Stimulated activated CD4-positive, alpha-beta T cell treated with anti-CD3 and anti-CD28 coated beads, Interleukin-12 subunit alpha, Interleukin-12 subunit beta, amount 100 ng/mL, for 48 hours (primary cell): Measurements from ENCODE around the gene DUSP28.

Experiments used
- DNase-seq, 3 donors: peaks; one replicate each; pipeline ENCODE4 v3.0.0-alpha.2; 2020; ENCODE audit warnings: low read depth in 2 of 3, low spot score in 1 of 3

The DUSP28 gene

DNA sequence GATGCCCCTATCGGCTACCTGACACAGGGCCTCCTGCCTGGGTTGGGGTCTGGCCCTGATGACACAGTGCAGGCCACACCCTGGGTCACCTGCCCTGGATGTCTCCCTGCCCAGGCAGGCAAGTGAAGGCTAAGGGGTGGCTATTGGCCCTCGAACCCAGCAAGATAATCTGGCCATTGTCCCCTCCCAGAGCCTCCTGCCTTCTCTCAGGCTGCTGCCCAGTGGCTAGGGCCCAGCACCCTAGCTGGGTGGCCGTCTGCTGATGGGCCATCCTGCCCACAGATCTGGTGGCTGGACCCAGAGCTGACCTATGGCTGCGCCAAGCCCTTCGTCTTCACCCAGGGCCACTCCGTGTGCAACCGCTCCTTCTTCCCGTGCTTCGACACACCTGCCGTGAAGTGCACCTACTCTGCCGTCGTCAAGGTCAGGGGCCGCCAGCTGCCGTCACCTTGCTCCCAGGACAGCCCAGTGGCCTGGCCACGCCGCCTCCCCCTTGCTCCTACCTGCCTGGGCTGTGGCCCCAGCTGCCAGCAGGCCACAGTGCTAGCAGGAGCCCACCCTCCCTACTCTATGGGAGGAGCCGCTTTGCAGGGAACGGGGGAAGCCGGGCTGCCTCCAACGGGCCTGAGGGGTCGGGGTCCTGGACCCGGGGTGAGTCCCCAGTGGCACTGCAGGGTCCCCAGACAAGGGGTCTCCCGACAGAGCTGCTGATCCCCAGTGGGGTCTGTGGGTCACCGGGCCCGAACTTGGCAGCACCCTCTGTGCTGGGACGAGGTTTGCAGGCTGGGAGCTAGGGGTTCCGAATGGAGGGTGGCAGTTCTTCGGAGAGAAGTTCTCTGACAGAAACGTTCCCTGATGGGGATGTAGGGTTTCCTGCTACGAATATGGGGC lies 12.2 kb downstream of the DUSP28 start:
- DNase-seq: no peak

DNA sequence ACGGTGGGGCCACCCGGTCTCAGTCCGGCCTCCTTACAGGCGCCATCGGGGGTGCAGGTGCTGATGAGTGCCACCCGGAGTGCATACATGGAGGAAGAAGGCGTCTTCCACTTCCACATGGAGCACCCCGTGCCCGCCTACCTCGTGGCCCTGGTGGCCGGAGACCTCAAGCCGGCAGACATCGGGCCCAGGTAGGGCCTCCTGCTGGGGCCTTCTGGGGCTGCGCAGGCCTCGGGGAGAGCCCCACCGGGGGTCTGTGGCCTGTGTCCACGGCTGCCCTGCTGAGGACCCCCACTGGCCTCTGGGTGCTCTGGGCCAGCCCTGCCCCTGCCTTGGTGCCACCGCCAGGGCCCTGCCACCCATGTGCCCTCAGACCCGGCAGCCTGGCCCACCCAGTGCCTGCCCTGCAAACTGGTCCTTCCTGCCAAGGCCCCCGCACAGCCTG lies 12.9 kb downstream of the DUSP28 start:
- no peak for DNase-seq

DNA sequence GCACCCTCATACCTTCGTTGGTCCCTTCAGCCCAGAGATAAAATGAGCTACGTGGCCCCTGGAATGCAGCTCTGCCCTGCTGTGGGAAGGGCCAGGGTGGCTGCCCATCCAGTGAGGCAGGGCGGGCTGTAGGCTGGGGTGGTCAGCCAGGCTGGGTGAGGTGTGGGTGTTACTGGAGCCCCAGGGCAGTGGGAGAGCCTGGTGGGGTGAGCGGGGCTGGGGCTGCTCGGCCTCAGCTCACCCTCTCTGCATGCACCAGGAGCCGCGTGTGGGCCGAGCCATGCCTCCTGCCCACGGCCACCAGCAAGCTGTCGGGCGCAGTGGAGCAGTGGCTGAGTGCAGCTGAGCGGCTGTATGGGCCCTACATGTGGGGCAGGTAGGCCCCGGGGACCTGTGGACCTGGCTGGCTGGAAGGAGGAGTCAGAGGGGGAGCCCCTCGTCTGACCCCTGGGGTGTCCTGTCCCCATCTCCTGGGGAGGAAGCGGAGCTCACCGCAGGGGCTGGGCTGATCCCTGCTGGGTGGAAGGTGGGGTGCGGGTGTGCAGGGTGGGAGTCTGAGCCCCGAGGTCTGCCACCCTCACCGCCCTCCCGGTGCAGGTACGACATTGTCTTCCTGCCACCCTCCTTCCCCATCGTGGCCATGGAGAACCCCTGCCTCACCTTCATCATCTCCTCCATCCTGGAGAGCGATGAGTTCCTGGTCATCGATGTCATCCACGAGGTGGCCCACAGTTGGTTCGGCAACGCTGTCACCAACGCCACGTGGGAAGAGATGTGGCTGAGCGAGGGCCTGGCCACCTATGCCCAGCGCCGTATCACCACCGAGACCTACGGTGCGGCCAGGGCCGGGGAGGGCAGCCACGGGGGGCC lies 13.6 kb downstream of the DUSP28 start:
- no peak for DNase-seq

DNA sequence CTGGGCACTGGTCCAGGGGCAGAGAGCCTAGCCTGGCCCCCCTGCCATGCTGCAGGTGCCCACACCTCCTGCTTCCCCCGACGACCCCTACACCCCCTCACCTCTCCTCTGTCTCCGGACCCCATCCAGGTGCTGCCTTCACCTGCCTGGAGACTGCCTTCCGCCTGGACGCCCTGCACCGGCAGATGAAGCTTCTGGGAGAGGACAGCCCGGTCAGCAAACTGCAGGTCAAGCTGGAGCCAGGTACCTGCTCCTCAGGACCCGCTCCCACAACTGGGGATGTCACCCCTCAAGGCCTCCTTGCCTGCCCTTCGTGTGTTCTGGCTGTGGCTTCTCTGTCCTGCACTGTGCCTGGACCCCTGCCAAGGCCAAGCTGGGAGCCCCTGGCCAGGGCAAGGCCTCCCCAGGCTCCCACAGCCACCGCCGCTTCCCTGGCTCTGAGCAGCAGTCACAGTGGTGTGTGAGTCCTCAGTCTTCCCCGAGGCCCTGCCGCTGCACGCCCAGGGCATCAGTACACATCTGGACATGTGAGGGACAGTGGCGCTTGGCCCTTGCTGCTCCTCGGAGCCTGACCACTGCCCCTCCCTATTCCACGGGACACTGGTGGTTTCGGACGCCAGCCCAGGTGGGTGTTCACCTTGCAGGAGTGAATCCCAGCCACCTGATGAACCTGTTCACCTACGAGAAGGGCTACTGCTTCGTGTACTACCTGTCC lies 14.4 kb downstream of the DUSP28 start:
- no peak for DNase-seq

DNA sequence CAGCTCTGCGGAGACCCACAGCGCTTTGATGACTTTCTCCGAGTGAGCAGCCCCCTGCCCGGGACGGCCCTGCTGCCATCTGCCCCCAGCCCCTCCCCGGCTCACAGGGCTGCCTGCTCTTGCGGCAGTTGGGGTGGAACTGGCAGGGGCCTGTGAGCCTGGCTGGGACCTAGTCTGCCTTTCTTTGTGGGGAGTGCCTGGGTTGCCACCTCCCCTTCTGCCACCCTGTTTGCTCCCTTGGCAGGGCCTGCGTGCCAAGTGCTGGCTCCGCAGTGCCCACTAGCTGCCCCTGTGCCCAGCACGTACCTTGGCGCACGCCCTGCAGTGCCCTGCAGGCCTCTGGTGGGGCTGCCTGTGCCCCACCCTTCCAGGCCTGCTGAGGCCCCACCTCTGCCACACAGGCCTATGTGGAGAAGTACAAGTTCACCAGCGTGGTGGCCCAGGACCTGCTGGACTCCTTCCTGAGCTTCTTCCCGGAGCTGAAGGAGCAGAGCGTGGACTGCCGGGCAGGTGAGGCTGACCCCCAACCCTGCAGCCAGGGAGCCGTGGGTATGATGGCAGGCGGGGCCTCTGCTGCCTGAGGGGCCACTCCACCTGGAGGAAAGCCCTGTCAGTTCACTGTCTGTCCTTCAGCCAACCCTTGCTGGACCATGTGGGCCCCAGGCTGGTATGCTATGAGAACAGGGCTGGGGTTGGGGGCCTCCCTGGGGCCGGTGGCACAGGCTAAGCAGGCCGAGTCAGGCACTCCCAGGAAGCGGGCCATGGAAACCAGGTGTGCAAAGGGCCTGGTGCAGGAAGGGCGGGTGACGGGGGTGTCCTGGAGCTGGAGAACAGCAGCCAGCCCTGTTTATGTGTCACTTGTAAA lies 15.2 kb downstream of the DUSP28 start:
- DNase-seq: no peak

DNA sequence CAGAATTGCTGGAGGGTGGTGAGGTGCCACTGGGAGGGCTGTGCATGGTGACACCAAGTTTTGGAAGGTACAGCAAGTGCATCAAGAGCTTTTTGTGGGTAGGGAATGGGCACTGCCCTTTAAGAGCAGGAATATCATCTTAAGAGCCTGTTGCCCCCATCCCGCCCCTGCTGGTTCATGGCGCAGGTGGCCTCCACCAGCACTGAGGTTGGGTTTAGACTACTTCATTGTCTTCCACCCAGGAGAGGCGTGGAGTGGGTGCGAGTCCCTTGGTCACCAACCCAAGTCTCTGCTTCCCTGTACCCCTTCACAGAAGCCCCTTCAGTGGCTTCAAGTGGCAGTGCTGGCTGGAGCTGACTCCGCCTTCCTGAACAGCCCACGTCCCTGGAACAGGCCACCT lies 15.9 kb downstream of the DUSP28 start:
- DNase-seq: no peak

DNA sequence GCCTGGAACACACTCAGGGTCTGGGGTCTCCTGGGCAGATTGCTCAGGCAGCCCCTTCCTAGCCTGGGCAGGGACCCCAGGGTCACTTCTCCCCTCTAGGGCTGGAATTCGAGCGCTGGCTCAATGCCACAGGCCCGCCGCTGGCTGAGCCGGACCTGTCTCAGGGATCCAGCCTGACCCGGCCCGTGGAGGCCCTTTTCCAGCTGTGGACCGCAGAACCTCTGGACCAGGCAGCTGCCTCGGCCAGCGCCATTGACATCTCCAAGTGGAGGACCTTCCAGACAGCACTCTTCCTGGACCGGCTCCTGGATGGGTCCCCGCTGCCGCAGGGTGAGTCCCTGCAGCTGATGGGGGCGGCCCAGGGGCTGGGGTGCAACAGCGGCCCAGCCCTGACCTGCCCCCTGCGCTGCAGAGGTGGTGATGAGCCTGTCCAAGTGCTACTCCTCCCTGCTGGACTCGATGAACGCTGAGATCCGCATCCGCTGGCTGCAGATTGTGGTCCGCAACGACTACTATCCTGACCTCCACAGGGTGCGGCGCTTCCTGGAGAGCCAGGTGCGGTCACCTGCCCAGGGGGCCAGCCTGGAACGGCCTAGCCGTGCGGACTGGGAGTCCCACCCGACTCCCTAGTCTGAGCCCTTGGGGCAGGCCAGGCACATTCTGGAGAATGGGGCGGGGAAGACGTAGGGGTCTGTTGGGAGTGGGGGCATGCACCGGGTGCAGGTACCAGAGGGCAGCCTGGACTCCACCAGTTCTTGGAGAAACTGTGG lies 16.5 kb downstream of the DUSP28 start:
- no peak for DNase-seq

DNA sequence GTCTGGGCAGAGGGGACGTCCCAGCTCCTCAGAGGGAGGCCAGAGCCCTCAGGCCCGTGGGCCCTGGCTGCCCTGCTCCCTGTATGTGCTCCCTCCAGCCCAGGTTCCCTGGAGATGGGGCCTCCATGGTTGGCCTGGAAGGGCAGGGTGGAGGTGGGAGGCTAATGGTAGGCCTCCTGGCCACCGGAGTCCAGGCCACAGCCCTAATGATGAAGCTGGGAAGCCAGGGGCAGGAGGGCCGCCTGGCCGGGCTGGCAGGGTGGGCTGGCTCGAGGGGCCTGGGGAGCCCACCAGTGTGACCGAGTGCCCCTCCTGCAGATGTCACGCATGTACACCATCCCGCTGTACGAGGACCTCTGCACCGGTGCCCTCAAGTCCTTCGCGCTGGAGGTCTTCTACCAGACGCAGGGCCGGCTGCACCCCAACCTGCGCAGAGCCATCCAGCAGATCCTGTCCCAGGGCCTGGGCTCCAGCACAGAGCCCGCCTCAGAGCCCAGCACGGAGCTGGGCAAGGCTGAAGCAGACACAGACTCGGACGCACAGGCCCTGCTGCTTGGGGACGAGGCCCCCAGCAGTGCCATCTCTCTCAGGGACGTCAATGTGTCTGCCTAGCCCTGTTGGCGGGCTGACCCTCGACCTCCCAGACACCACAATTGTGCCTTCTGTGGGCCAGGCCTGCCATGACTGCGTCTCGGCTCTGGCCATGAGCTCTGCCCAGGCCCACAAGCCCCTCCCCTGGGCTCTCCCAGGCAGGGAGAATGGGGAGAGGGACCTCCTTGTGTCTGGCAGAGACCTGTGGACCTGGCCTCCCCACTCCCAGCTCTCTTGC lies 17.3 kb downstream of the DUSP28 start:
- DNase-seq: no peak

DNA sequence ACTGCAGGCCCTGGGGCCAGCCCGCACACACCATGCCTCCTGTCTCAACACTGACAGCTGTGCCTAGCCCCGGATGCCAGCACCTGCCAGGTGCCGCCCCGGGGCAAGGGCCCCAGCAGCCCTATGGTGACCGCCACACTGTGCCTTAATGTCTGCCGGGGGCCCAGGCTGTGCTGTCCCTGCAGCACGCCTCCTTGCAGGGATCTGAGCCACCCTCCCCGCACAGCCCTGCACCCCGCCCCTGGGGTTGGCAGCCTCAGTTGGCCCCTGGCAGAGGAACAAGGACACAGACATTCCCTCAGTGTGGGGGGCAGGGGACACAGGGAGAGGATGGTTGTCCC lies 17.9 kb downstream of the DUSP28 start:
- DNase-seq: no peak

DNA sequence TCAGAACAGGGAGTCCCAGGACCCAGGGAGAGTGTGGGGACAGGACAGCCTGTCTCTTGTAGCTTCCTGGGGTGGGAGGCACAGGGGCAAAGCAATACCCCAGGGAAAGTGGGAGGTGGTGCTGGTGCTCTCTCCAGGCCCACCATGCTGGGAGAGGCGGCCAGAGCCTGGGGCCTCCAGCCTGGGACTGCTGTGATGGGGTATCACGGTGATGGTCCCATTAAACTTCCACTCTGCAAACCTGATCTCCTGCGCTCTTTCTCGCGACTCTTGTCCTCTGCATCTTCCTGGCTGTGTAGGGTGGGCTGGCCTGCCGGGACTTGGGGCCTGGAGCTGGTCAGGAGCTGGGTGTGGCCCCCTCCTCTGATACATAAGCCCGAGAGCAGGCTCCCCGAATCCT lies 18.3 kb downstream of the DUSP28 start:
- no peak for DNase-seq

DNA sequence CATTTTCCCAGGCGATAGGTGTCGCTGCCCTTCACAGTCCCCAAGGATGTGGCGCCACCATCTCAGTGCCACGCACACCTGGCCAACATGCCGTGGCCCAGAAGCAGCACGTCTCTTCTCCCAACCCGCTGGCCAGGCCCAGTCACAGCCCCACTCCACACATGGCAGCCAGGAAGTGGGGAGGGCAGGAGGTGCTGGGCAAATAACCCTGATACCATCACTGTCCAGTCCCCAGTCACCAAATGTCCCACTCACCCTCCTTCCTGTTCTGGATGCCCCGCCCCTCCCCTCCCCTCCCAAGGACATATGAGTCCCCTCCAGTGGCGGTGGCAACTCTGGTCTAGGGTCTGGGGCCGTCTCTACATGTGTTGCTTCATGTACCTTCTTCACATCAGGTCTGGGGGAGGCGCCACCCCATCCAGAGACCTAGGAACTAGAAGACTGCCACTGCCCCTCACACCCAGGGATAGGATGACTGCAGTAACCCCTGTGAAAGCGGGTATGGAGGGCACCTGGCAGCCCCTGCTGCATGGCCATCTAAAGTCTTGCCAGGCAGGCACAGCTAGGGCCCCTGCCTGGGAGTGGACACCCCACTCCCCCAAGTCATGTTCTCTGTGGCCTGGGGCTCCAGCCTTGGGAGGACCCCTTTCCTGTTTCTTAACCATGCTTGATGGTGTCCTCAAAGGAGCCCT lies 19.1 kb downstream of the DUSP28 start:
- DNase-seq: no peak

DNA sequence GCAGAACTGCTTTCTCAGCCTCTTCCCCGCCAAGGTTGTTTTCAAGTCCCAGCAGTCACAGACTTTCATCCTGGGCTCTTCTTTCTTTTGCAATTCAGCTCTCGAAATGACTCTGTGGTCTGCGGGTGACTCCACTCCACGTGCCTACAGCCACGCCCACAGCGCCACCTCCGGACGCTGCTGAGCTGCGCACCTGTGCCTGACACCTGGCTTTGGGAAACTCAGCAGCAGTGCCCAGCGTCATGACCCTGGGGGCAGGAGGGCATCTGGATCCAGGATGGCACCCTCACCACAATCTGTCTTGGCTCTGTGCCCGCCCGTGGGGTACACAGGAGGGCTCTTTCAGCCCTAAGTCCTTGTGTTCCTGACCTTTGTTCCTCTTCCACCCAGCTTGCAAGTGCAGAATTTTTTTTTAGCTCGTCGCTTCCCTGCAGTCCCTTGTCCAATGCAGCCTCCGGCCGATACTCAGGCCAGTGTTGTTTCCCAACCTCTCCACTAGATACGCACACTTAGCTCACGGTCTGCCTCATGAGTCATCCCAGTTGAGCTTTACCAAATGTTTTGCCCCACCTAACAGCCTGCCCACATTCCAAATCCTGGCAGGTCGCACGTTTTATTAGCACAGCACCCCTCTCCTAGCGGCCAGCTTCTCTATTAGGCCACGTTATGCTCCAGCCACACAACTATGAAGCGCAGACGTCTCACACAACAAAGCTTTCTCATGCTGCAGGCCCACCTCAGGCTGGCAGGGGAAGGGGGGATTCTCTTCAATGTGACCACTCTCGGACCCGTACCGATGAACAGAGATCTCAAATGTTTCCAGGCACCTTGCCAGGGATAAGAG lies 19.8 kb downstream of the DUSP28 start:
- peak; percentile 60 to 65 (median 64) for DNase-seq

DNA sequence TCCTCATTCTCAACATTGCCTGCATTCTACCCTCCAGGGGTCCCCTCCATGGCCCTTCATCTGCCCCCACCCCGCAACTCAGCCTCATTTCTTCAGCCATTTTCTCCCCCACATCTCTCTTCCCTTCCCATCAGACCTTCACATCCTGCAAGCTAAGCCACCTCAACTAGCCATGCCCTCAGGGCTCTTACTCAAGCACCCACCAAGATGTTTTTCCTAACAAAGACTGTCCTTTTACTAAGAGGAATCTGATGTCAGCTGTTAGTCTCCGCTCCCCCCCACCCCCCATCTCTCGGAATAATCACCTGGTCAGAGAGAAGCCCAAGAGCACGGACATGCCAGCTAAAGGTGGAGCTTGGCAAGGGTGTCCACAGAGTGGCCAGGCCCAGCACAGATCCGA lies 21.7 kb downstream of the DUSP28 start:
- DNase-seq: no peak

DNA sequence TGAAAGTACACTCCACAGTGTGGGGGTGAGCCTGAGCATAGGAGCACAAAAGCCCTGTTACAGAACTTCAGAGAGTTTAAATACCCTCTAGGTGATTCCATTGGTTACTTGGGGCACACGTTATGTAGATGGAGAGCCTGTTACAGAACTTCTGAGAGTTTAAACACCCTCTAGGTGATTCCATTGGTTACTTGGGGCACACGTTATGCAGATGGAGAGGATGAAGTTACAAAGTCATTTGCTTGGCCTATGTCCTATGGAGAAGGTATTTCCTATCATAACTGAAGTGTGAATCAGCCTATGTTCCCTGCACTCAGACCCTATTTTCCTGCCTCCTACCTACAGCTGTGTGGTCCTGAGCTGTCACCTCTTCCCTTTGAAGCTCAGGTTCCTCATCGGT lies 22.6 kb downstream of the DUSP28 start:
- DNase-seq: no peak

DNA sequence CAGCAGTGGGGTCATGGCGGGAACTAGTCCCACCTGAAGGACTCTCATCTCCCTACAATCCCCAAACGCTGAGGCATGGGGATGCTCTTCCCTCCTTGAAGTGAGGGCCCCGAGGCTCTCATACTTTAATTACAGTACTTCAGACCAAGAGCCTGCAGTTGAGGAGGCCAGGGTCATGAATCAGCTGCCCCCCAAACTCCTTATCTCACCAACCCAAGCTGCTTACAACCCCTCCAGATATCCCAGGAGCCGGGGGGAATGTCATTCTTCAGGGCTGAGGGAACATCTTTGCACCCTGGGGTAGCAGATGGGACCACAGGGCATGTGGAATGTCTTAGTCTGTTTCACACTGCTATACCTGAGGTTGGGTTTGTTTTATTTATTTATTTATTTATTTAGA lies 23.6 kb downstream of the DUSP28 start:
- DNase-seq: no peak

DNA sequence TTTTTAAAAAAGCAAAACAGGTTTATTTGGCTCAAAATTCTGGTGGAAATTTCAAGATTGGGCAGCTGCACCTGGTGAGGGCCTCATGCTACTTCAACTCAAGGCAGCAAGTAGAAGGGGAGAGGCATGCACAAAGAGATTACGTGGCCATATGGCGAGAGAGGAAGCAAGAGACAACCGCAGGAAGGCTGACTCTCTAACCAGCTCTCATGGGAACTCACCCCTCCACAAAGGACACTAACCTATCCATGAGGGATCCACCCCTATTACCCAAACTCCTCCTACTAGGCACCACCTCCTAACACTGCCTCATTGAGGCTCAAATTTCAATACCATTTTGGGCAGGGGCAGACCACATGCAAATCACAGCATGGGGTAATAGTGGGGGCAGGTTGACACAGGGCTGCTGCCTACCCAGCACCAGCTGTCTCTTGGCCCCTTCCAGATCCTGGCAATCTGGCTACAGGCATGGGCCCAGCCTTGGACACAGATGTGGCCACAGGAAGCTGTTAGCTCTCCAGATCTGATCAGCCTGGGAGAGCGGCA lies 24.4 kb downstream of the DUSP28 start:
- no peak for DNase-seq

DNA sequence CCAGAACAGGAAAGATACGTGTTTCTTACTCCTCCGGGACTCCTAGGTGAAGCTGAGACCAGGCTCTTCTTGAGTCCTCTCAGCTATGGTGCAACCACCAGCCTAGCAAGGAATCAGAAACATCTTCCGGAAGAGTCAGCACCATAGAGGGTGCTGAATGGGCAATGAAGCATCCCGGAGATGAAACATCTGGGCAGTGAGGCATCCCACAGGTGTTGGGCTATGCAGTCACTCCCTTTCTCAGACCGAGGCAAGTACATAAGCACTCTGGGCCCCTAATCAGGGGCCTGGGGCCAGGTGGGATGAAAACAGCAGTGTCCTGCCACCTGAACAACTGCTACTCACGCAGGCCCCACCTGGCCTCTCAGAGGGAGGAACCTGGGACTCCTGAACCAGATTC lies 24.9 kb downstream of the DUSP28 start:
- DNase-seq: no peak
